GM19240 (cell line): Measurements from ENCODE around the gene SCAND1.
"Not testable (repeated sequence)": the region's sequence is repeated elsewhere in the genome, so short reads cannot be mapped to it uniquely, and the experiment has no call there.

ENCODE experiments used
- DNase-seq: peaks from one replicate; pipeline ENCODE4 v3.0.0; 2011; ENCODE audit warnings: low spot score; ENCODE audit not compliant: insufficient read length

The SCAND1 gene

DNA sequence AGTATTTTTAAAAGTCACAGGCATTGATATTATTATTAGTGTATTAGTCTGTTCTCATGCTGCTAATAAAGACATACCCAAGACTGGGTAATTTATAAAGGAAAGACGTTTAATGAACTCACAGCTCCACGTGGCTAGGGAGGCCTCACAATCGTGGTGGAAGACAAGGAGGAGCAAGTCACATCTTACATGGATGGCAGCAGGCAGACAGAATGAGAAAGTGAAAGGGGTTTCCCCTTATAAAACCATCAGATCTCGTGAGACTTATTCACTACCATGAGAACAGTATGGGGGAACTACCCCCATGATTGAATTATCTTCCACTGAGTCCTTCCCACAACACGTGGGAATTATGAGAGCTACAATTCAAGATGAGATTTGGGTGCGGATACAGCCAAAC, 5.0 kb upstream of the SCAND1 start:
- not testable (repeated sequence) for DNase-seq

DNA sequence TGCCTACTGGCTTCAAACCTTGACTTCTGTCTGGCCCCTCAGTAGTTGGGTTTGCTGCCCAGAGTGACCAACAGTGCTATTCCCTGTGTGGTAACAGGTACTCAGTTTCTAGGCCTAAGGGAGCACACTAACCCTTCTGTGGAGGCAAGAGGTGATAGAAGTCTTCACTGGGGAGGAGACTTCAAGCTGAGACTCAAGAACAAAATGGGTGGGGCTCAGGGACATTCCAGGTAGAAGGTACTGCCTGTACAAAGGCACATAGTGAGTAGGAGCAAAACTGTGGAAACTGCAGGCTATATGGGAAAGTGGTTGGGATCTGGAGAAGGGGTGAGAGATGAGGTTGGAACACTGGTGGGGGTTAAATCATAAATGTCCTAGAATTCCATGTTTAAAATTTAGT, 2.3 kb upstream of the SCAND1 start:
- DNase-seq = no peak

DNA sequence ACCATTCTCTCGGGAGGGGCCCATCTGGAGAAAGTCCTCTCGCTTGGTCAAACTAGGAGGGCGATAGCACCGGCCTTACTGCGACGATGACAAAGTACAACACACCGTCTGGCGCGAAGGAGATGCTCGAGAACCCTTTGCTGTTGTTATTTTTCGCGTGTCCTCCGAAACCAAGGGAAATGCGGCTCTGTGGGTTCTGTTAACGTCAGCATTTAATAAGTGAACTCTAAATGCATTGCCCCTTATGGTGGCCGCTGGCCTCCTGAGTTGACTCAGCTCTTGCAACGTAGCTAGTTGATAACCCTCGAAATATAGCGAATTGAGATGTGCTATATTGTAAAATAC, 577 bp upstream of the SCAND1 start:
- no peak for DNase-seq

DNA sequence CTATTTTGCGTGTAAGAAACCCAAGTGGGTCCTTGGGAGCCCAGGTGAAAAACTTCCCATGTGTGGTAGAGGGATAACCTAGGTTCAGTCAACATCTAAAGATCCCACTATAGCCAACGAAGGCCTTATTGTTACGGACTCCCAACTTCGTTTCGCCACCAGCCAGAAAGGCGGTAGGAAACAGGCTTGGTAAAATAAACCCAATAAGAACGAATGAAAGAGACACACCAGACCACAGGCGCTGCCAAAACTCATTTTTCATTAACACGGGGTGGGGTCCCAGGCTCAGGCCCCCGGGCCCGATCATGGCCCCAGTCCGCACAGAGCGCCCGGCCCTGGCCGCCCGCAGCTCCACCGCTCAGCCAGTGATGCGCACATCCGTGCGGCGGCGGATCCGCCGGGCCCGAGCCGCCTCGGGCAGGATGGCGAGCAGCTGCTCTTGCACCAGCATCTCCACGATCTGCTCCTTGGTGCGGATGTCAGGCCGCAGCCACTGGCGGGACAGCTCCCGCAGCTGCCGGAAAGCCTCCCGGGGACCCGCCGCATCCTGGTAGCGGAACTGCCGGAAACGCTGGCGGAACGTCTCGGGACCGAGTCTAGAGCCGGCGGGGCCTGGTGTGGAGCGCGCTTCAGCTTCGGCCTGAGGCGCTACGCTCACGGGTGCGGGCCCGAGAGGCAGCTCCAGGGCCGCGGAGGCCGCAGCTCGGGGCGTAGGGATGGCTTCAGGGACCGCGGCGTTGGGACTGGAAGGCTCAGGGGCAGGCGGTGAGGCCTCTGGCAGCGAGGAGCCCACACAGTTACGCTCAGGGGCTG, 709 bp downstream of the SCAND1 start:
- DNase-seq = no peak

DNA sequence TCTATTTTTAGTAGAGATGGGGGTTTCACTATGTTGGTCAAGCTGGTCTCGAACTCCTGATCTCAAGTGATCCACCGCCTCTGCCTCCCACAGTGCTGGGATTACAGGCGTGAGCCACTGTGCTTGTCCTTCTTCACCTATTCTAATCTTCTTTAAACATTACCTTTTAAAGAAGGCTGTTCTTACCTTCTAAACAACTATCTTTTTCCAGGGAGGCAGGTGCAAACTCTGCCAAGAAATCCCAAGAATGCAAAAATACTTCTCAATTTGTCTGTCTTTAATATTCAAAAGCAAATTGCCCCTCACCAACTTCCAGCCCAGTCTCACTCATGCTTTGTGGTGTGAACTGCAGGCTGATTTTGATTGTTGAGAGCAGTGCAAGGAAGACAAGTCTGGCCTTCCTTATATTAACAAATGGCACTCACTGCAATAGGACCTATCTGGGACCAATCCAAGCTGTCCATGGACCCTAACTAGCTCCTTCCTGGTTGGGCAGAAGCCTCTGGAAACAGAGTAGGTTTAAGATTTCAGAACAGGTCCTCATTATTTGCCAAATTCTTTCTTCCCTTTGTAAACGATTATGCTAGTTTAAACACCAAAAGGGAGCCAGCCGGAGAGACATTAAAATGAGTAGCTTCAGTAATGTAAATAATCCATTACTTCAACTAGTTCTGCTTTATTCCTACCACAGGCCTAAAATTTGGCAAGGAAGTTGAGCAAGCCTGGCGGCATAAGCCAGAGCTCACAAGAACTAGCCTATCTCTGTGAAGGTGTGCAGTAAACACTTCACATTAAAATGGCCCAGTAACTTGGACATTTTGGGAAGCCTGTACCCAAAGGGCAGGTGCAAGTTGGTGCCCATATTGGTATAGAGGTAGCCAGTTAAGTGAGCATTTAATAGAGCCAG, 1.6 kb downstream of the SCAND1 start:
- no peak for DNase-seq

DNA sequence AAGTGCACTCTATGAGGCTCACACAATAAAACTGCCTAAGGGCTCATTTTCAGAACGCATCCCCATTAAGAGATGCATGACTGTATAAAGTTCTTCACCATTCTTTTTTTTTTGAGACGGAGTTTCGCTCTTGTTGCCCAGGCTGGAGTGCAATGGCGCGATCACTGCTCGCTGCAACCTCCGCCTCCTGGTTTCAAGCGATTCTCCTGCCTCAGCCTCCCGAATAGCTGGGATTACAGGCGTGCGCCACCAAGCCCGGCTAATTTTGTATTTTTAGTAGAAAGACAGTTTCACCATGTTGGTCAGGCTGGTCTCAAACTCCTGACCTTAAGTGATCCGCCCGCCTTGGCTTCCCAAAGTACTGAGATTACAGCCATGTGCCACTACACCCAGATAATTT, 2.2 kb downstream of the SCAND1 start:
- not testable (repeated sequence) for DNase-seq

DNA sequence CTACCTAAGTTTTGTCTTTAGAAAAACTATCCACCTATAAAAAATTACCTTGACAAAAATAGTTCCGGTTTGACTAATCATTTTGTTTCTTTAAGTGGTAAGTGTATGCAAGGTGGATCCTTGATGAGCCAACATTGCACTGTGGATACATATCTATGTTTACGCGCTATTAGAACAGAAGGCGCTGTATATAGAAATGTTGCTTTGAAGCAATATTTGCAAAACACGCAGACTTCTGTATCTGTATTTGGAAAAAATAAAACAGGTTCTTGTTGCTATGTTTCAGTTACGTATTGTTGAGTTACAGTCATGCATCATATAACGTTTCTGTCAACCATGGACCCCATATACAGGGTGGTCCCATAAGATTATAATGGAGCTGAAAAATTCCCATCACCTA, 4.2 kb downstream of the SCAND1 start:
- DNase-seq = no peak

DNA sequence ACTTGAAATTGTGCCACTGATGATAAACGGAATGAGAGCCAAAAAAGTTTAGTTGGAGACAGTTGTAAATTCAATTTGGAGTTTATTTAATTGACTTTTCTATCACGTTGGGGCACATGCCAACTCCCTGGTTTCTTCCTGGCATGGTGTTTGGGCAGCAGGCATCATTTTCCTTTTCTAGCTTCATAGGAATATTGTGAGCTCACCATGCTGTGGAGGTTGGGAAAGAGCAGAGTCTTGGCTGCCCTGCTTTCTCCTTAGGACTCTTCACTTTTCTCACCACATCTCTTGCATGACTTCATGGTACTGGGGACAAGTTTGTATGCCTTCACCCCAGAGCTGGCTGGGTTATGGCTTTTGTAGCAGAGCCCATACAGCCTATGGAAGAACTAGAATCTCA, 6.4 kb downstream of the SCAND1 start:
- no peak for DNase-seq

DNA sequence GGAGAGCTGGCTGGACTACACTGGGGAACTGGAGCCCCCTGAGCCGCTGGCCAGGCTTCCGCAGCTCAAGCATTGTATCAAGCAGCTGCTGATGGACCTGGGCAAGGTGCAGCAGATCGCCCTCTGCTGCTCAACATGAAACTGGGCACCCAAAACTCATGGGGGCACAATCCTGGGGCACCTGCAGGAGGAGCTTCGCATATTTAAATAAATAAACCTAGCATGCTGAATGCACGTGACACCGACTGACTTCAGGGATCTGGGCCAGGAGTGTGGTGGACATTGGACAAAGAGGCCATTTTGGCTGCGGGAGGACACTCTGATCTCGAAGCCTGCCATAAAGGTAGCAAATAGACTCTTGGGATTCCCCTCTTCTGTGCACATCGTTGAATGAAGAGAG, 6.8 kb downstream of the SCAND1 start:
- DNase-seq = no peak

DNA sequence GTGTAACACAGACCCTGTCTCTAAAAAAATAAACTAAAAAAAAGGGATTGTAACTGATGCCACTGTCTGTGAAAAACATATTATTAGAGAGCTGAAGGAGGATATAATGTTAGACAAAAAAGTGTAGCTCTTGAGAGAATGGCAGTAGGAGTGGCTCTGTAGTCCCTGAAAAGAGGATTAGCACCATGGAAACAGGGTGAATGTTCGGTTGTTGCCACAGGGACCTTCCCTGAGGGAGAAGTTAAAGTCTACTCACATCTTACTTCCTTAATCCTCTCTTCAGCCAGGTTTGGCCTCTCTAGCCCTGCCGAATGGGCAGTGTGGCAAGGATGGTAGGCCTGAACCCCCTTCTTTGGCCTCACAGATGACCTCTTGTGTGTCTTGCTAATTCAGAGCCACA, 12.1 kb downstream of the SCAND1 start:
- DNase-seq = no peak

DNA sequence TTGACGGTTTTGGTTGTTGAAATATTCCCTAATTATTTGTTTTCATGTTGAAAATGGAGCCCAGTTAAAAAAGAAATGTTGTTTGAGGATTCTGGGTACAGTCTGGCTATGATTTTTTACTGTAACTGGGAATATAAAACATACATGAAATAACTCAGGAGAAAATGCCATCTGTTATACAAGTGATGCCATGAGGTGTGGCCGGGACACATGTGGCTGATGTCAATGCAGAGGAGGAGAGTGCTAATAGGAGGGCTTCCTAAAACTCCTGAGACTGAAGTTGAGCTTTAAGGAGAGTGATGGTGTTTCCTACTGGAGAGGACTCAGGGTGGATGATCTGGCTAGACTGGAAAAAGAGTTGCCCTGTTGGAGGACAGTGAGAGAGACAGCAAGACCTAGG, 12.7 kb downstream of the SCAND1 start:
- no peak for DNase-seq

DNA sequence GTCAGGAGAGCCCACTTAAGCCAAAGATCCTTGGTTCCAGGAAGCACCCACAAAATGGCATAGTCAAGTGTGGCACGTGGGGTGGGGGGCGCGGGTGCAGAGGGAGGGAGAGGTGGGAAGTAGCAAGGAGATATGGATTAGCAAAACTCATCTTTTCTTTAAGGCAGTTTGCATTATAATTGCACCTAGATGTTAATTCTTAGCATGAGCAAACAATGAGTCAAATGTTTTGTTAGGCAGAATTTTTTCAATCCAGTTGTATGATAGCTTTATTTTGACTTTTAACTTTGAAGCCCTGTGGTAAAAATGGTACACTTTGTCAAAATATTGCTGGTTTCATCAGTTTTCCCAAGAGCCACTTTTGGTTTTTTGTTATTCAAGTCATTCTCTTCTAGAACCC, 15.0 kb downstream of the SCAND1 start:
- no peak for DNase-seq

DNA sequence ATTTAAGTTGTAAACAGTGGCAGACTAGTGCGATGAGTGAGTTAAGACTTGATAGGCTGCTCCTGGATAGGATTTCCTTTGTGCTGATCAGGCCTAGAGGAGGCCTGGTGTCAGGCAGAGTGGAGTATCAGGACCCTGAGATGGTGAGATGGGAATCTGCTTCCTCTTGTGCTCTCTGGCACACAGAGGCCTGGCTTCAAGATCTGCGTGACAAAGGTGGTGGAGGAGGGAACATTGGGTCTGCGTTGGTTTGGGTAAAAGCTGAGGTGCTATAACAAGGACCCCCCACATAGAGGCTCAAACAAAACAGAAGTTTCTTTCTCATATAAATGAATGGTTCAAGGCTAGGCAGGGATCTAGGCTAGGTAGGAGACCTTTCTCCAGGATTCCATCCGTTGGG, 20.3 kb downstream of the SCAND1 start:
- DNase-seq = no peak

DNA sequence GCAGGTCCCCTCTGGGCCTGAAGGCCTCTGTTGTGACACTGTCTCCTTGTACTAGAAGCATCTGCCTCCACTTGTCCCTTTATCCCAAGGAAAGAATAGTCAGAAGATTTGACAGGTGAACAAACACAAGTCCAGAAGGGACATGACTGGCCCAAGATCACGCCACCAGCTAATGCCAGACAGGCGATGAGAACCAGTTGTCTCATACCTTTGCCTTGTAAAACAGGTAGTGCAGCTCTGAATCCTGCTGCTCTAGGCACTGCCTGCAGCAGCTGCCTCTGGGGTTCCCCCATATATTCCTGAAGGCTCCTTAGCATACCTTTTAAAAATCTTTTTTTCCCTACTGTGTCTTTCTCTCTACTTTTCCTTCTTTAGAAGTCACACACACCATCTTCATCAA, 25.0 kb downstream of the SCAND1 start:
- no peak for DNase-seq

DNA sequence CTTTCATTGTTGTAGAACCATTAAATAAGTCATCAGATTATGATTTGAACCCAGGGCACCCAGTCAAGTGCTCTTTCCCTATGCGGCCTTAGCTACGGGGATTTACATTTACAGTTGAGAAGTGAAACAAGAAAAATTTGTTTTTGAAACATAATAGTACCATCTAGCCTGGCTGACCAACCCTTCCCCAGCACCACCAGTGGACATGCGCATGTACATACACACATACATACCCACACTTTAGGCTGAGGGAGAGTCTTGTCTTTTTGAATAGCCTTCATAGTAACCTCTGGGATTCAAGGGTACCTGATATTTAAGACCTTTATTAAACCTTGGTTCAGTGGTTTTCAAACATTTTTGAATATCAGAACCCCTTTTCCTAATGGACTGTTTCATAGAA, 33.8 kb downstream of the SCAND1 start:
- no peak for DNase-seq

DNA sequence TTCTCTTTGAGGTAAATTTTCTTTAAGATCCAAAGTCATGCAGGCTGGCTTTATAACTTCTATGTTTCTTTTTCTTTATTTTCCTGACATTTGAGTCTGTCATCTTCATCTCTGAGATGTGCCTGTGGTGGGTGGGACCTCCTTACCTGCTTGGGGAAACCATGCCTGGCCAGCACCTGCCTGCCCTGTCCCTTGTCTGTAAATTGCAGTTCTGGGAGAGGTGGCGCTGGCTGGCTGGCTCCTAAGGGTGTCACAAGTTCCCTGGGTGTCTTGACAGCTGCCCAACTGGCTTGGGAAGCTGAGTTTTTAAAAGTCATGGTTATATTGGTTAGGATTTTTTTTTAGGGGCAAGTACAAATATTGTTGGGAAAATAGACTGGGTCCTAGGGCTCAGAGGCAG, 36.3 kb downstream of the SCAND1 start:
- DNase-seq = no peak

DNA sequence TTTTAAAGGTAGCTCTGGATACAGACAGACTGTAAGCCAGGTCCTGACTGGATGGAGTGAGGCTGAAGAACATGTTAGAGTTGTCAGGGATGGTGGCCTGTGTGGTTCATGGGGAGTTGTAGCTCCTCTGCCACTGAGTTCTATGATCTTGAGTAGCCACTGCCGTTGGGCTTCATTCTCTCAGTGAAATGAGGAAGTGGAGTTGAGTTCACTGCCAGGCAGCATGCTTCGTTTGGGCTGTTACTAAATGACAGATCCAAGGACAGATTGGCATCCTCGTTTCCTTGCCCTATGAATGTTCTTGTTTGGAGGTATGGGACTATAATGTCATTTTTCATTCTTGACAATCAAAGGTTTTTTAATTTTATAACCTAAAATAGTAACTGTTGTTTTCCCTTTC, 37.2 kb downstream of the SCAND1 start:
- DNase-seq = no peak

DNA sequence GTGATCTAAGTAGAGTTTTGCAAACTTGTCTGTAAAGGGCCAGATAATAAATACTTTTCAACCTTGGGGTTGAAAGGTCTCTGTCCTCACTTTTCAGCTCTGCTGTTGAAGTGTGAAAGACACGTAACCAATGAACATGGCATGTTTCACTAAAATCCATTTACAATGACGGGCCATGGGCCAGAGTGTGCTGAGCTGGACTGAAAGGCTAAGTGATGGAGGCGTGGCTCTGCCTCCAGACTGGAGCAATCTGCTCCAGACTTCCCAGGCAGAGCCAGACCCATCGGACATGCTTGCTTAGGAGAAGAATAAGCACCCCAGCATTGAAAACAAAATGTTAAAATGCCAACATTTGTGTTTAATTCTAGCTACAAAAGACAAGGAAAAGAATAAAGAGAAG, 41.4 kb downstream of the SCAND1 start:
- no peak for DNase-seq

DNA sequence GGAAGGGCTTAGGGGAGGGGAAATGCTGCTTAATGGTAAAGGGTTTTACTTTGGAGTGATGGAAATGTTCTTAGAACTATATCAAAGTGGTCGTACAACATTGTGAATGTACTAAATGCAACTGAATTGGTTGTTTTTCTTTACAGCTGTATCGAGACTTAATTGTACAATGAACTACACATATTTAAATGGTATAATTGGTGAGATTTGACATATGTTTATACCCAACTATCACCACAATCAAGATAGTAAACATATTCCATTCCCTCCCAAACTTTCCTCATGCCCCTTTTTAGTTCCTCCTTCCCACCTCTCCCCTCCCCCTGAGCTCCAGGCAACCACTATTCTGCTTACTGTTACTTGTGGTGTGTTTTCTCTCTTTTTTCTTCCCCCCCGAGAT, 44.0 kb downstream of the SCAND1 start:
- no peak for DNase-seq

DNA sequence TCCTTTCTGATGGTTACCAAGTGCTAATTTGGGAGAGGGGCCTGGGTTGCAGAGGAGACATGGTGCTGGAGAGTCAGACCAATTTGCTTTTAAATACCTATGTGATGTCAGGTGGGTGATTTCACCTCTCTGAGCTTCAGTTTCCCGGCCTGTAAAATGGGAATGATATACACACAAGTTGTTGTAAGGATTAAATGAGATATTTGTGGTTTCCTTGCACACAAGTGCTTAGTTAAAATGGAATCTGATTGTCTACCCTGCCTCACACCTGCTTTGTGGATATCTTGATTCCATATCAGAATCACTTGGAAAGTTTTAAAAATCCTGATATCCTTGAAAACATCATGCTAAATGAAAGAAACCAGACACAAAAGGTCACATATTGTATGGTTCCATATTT, 44.5 kb downstream of the SCAND1 start:
- no peak for DNase-seq

DNA sequence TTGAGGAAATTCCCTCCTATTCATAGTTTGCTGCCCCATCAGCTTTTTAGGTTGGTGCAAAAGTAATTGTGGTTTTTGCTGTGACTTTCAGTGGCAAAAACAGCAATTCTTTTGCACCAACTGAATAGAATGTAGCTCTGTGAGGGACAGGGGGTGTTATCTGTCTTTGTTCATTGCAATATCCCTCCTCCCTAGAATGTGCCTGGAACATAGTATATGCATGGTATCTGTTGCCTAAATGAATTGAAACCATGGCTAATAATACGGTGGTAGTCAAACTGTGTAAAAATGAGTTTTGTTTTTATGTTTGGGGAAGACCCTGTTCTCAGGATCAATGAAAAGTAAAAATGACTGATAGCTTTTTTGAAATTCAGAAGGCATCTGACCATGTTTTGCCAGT, 45.1 kb downstream of the SCAND1 start:
- DNase-seq = no peak

DNA sequence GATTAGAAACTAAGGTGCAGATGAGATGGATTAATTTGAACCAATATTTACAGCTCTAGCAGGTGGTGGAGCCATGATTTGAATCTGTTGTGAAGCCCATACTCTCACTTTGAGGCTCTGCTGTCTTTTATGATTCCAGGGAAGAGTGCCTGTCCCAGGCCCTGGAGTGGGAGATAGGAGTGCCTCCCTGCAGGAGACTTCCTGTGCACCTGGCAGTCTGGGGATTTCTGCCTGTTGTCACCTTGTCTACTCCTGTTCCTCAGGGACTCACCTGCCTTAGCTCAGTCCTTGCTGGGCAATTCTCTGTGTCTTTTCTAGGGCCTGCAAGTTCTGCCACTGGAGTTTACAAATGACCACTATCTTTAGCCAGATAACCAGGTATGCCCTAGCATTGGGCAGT, 46.3 kb downstream of the SCAND1 start:
- no peak for DNase-seq
